ENCODE data around the gene IQCN. TPM values are rescaled to one million over a fixed set of nuclear protein-coding genes. Genes with fewer than 3 reads are reported as not detected.

The IQCN gene
- total RNA-seq, 2 experiments from 2014 or later = 0.59 to 0.69 TPM

DNA sequence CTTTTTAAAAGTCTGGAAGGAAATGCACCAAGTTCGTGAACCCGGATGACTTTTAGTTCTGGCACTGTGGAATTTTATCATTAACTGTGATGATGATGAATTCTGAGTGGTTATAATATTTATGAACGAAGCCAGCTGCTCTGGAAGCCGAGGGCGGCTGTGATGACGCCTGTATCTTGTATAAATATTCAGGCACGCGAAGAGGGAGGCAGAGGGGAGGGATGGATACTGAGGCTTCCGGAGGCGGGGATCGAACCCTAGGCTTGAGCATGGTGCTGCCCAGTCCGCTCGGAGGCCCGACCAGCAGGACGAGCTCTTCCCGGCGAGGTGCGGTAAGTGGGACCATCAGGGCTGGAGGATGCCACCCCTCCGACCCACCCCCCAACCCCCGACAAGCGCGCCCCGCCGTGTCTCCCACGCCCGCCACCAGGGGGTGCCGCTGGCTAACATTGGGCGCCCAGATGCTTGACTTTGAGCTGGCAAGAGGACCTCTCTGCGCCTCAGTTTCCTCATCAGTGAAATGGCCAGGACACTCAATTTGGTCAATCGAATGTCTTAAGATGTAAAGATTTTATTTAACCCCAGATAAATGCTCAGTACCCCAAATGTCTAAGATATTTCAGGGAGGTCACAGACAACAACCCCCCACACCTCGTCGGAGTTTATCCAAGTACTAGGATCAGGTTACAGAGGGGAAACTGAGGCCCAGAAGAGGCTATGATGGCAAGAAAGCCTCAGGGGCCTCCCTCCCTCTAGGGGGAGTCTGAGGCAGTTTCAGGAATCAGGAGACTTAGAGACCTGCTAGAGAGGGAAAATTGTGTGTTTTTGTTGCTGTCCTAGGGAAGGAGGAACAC, 65.9 kb downstream of the IQCN start:
- peaks cover 7% of the 10 kb centered on the region for H3K27me3 Mint-ChIP-seq
- peaks cover 10% of the 10 kb centered on the region for H3K4me1 Mint-ChIP-seq (ENCODE audit: low read depth)
- DNase-seq (peak; percentile 67), ATAC-seq (no peak)
- TF ChIP-seq, protein P1, sequence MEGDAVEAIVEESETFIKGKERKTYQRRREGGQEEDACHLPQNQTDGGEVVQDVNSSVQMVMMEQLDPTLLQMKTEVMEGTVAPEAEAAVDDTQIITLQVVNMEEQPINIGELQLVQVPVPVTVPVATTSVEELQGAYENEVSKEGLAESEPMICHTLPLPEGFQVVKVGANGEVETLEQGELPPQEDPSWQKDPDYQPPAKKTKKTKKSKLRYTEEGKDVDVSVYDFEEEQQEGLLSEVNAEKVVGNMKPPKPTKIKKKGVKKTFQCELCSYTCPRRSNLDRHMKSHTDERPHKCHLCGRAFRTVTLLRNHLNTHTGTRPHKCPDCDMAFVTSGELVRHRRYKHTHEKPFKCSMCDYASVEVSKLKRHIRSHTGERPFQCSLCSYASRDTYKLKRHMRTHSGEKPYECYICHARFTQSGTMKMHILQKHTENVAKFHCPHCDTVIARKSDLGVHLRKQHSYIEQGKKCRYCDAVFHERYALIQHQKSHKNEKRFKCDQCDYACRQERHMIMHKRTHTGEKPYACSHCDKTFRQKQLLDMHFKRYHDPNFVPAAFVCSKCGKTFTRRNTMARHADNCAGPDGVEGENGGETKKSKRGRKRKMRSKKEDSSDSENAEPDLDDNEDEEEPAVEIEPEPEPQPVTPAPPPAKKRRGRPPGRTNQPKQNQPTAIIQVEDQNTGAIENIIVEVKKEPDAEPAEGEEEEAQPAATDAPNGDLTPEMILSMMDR (IDR thresholded peaks at IDR 0.05) = peak; percentile 92
- intact Hi-C loops (cut with micrococcal nuclease) = no loop called here
- POLR2A ChIA-PET = interaction anchor here (0.7 kb wide), 1 partner anchor 658 kb away, joined by 3 read pairs; no protein-coding TSS in a partner anchor
- H3K36me3 Mint-ChIP-seq (ENCODE audit: low read depth) = no peaks in the 10 kb centered on the region
- no peaks in the 10 kb centered on the region for H3K9me3 Mint-ChIP-seq
- H3K27ac Mint-ChIP-seq = no peak overlapping the region
- CTCF ChIA-PET = interaction anchor here (0.6 to 11.3 kb wide), 23 partner anchors 8 to 202 kb away, joined by 3 to 185 read pairs (median 4); partner anchors contain the start of genes IQCN, MPV17L2 and PIK3R2
- H3K4me3 Mint-ChIP-seq = no peak overlapping the region

Small RNA genes within 50 kb of the gene (microRNA-seq; reads per million reads assigned to microRNA genes)
- gene MIR3188 (ENCODE audit: borderline microRNAs expressed, borderline replicate concordance) = 8.8 reads per million, percentile 29 among the genes with 10 or more reads in this experiment

Other genes with a start within 250 kb of the IQCN start
- gene IL12RB1, start 187.5 kb downstream of the IQCN start, total RNA-seq = 10 to 100 TPM; 25.6 to 27.2 TPM
- gene MAST3, start 176.7 kb downstream of the IQCN start, total RNA-seq = 10 to 100 TPM; 23.1 to 23.3 TPM
- gene PIK3R2, start 121.3 kb downstream of the IQCN start, total RNA-seq = 10 to 100 TPM; 15.0 to 15.8 TPM
- gene IFI30, start 100.6 kb downstream of the IQCN start, total RNA-seq = 10 to 100 TPM; 21.9 to 22.9 TPM
- 1 to 10 TPM; 8.5 to 9.6 TPM for gene MPV17L2, start 81.2 kb downstream of the IQCN start, total RNA-seq
- gene RAB3A, start 70.4 kb downstream of the IQCN start, total RNA-seq = 10 to 100 TPM in 1 of 2 experiments, 1 to 10 TPM in 1; 8.9 to 11.3 TPM
- gene PDE4C, start 48.0 kb downstream of the IQCN start, total RNA-seq = under 1 TPM in 1 of 2 experiments, not detected in 1; 0.38 TPM
- gene JUND, start 7.2 kb upstream of the IQCN start, total RNA-seq = 100 to 1,000 TPM; 527 to 530 TPM
- gene LSM4, start 48.6 kb upstream of the IQCN start, total RNA-seq = 100 to 1,000 TPM; 426 to 433 TPM
- gene PGPEP1, start 66.1 kb upstream of the IQCN start, total RNA-seq = 10 to 100 TPM; 21.7 to 23.9 TPM
- gene GDF15, start 111.7 kb upstream of the IQCN start, total RNA-seq = not detected
- gene LRRC25, start 123.2 kb upstream of the IQCN start, total RNA-seq = not detected
- 100 to 1,000 TPM in 1 of 2 experiments, 10 to 100 TPM in 1; 98.2 to 102 TPM for gene SSBP4, start 144.9 kb upstream of the IQCN start, total RNA-seq
- gene ISYNA1, start 163.7 kb upstream of the IQCN start, total RNA-seq = 10 to 100 TPM; 48.6 to 54.9 TPM
- gene ELL, start 247.6 kb upstream of the IQCN start, total RNA-seq = 10 to 100 TPM; 20.1 to 21.9 TPM

All from activated CD8-positive, alpha-beta T cell treated with anti-CD3 and anti-CD28 coated beads for 36 hours (primary cell).